ENCODE results near the gene TMEM61. TPM values are rescaled to one million over a fixed set of nuclear protein-coding genes. Genes with fewer than 3 reads are reported as not detected.
A peak's percentile ranks its signal among the peaks of the same experiment; 100 is the strongest.

TMEM61 gene
- total RNA-seq, 1 donor from 2014 or later = 1.6 TPM

DNA sequence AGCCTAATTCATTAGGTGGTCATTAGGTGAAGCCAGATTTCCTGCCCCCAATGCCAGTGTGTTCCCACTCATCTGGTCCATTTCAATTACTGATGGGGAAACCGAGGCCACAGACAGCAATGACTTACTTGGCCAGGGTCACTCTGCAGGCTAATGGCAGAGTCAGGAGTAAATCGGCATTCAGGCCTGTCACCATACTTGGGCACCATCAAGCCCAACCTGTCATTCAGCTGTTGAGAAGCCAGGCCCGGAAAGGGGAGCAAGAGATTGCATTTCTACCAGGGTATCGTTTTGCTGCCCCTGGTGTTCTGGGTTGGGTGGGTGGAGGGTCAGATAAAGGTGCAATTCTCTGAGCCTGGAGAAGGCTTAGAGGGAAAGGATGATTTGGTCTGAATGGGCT lies 8.0 kb upstream of the TMEM61 start:
- no peaks in the 10 kb centered on the region for H3K36me3 ChIP-seq (ENCODE audit: control insufficient read depth, insufficient read depth, low read length)
- H3K27me3 ChIP-seq (ENCODE audit: control insufficient read depth, insufficient read depth, low read length) = peaks cover 2% of the 10 kb centered on the region
- no peak overlapping the region for H3K4me3 ChIP-seq (ENCODE audit: low read depth, low read length)
- DNase-seq (ENCODE audit: low read depth) = no peak
- TF ChIP-seq, protein P1, sequence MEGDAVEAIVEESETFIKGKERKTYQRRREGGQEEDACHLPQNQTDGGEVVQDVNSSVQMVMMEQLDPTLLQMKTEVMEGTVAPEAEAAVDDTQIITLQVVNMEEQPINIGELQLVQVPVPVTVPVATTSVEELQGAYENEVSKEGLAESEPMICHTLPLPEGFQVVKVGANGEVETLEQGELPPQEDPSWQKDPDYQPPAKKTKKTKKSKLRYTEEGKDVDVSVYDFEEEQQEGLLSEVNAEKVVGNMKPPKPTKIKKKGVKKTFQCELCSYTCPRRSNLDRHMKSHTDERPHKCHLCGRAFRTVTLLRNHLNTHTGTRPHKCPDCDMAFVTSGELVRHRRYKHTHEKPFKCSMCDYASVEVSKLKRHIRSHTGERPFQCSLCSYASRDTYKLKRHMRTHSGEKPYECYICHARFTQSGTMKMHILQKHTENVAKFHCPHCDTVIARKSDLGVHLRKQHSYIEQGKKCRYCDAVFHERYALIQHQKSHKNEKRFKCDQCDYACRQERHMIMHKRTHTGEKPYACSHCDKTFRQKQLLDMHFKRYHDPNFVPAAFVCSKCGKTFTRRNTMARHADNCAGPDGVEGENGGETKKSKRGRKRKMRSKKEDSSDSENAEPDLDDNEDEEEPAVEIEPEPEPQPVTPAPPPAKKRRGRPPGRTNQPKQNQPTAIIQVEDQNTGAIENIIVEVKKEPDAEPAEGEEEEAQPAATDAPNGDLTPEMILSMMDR (IDR thresholded peaks at IDR 0.05; ENCODE audit: insufficient read depth, low read length, poor library complexity, severe bottlenecking) = no peak

DNA sequence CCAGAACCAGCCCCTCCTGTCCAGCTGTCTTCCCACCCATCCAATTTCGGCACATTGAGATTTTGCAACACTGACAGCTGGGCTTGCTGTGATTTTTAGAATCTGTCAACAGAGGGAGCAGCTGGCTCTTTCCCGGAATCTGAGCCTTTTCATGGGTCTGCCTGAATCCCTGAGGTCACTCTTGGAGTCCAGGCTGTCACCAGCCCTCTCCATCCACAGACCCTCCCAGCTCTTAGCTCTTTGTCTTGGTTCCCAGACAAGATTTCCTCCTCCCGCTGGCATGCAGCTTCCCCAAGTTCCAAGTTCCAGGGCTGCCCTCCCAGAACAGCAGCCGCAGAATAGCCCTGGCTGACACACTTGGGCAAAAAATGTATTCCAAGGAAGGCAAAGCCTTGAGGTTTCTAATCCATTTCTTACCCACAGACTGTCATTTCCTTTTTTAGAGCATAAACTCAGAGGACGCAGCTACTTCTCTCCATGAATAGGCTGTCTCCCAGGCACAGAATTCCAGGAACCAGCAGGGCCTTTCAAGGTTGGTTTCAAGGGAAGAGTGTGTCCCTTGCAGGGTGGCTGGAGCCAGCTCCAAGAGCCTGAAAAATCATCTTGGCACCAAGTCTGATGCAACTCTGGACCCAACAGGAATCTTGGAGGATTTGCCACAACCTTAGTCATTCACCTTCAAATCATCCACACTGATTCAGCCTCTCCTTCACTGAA lies 7.1 kb upstream of the TMEM61 start:
- Histone ChIP-seq H3K36me3 (ENCODE audit: control insufficient read depth, insufficient read depth, low read length) (no peaks in the 10 kb centered on the region), H3K27me3 (ENCODE audit: control insufficient read depth, insufficient read depth, low read length) (peaks cover 6% of the 10 kb centered on the region), H3K4me3 (ENCODE audit: low read depth, low read length) (no peak overlapping the region)
- TF ChIP-seq, protein P1 (IDR thresholded peaks at IDR 0.05; ENCODE audit: insufficient read depth, low read length, poor library complexity, severe bottlenecking) = peak; percentile 44
- DNase-seq (ENCODE audit: low read depth) = no peak

DNA sequence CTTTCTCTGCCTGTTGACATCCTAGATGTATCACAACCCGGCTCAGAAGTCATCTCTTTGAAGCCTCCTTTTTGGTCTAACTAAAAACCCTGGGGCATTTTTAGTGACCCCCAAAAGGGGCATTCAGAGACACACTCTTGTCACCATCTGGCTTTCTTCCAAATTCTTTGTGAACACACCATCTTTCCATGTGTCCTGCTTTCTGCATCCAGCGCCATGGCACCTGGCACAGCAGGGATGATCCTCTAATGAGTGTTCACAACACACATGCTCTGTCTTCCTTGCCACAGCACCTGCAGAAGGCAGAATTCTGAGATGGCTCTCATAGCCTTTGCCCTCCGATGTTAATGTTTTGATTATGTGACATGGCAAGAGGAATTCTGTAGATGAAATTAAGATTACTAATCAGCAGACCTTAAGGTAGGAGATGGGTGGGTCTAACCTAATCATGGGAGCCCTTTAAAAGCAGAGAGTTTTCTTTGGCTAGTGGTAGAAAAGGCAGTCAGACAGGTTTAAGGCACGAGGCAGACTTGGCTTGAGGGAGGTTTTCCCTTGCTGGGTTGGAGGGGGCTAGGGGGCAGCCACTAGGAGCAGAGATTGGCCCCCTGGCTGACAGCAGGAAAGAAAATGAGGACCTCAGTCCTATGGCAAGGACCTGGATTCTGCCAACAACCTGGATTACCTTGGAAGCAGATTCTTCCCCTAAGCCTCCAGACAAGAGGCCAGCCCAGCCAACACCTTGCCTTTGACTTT lies 4.9 kb upstream of the TMEM61 start:
- no peaks in the 10 kb centered on the region for H3K36me3 ChIP-seq (ENCODE audit: control insufficient read depth, insufficient read depth, low read length)
- DNase-seq (ENCODE audit: low read depth) = no peak
- H3K27me3 ChIP-seq (ENCODE audit: control insufficient read depth, insufficient read depth, low read length) = peaks cover 23% of the 10 kb centered on the region
- TF ChIP-seq, protein P1 (IDR thresholded peaks at IDR 0.05; ENCODE audit: insufficient read depth, low read length, poor library complexity, severe bottlenecking) = no peak
- no peak overlapping the region for H3K4me3 ChIP-seq (ENCODE audit: low read depth, low read length)

DNA sequence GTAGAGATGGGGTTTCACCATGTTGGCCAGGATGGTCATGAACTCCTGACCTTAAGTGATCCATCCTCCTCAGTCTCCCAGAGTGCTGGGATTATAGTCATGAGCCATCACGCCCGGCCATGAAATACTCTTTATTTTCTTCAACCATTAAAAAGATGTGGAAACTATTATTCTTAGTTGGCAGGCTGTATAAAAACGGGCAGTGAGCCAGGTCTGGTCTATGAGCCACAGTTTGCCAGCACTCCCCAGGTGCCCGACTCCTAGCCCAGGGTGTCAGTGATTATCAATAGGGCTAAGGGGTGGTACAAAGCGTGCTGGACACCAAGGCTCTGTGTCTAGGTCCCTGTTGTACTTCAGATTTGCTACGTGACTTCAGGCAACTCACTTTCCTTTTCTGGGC lies 3.7 kb upstream of the TMEM61 start:
- Histone ChIP-seq H3K27me3 (ENCODE audit: control insufficient read depth, insufficient read depth, low read length) (peaks cover 34% of the 10 kb centered on the region), H3K4me3 (ENCODE audit: low read depth, low read length) (no peak overlapping the region), H3K36me3 (ENCODE audit: control insufficient read depth, insufficient read depth, low read length) (no peaks in the 10 kb centered on the region)
- TF ChIP-seq, protein P1 (IDR thresholded peaks at IDR 0.05; ENCODE audit: insufficient read depth, low read length, poor library complexity, severe bottlenecking) = no peak
- no peak for DNase-seq (ENCODE audit: low read depth)

DNA sequence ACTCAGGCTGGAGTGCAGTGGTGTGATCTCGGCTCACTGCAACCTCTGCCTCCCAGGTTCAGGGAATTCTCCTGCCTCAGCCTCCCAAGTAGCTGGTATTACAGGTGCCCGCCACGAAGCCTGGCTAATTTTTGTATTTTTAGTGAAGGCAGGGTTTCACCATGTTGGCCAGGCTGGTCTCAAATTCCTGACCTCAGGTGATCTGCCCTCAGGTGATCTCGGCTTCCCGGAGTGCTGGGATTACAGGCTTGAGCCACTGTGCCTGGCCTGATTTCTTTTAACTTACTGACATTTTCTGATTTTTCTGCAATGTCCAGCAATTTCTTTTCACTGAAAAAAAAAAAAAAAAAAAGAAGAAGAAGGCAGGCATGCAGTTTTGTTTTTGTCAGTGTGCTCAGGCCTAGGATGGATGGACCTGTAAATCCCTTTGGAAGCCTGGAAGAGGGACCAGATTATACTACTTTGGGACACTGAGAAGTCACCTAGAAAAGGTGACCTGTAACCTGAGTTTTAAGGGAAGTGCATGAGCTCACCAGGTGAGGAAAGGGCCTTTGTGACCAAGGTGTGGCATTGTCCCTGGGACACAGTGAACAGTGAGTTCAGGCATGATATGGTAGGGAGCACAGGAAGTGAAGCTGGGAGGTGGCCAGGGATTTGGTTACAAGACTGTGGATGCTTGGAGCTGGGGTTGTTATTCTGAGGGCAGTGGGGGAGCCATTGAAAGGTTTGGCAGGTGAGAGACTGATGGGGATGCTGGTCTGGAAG lies 2.7 kb upstream of the TMEM61 start:
- no peak for DNase-seq (ENCODE audit: low read depth)
- TF ChIP-seq, protein P1 (IDR thresholded peaks at IDR 0.05; ENCODE audit: insufficient read depth, low read length, poor library complexity, severe bottlenecking) = no peak
- Histone ChIP-seq H3K4me3 (ENCODE audit: low read depth, low read length) (no peak overlapping the region), H3K27me3 (ENCODE audit: control insufficient read depth, insufficient read depth, low read length) (peaks cover 34% of the 10 kb centered on the region), H3K36me3 (ENCODE audit: control insufficient read depth, insufficient read depth, low read length) (no peaks in the 10 kb centered on the region)
